Peyer's patch (tissue), 4 donors: ENCODE measurements around the gene EFNB2.

Experiments
- POLR2A ChIP-seq, 2 donors: fragments of 450-650 bp; IDR thresholded peaks; one replicate each; pipeline ENCODE4 v1.5.1; 2017; ENCODE audit warnings: antibody characterized with exemption in 2 of 2, mild to moderate bottlenecking in 2 of 2, moderate library complexity in 2 of 2
- TF ChIP-seq, protein P1 (sequence below), 6 experiments: fragments of 450-650 bp in 4 of 6; fragments of 200-600 bp in 2 of 6; sonication (generic) in 1 of 6; IDR thresholded peaks; one replicate each; pipeline ENCODE4 v1.5.1; 2017 to 2019; ENCODE audit warnings: antibody characterized with exemption in 6 of 6, mild to moderate bottlenecking in 3 of 6, moderate library complexity in 1 of 6

DNA sequence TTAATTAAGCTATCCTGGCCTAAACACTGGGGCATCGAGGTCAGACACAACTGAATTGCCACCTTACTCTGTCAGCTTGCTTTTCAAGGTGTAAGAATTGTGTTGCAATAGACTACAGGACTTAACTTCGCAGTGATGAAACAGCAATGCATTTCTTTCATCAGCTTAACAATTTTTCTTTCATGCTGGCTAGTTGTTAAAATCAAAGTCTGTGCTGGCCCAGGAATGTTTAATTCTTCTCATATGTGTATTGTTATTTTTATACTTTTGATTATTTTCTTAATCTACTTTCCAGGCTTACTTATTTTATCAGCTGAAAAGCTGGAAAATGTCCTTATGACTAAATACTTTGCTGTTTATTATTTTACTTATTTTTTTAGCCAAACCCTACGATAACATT lies 79.7 kb downstream of the EFNB2 start:
- TF ChIP-seq, protein P1, sequence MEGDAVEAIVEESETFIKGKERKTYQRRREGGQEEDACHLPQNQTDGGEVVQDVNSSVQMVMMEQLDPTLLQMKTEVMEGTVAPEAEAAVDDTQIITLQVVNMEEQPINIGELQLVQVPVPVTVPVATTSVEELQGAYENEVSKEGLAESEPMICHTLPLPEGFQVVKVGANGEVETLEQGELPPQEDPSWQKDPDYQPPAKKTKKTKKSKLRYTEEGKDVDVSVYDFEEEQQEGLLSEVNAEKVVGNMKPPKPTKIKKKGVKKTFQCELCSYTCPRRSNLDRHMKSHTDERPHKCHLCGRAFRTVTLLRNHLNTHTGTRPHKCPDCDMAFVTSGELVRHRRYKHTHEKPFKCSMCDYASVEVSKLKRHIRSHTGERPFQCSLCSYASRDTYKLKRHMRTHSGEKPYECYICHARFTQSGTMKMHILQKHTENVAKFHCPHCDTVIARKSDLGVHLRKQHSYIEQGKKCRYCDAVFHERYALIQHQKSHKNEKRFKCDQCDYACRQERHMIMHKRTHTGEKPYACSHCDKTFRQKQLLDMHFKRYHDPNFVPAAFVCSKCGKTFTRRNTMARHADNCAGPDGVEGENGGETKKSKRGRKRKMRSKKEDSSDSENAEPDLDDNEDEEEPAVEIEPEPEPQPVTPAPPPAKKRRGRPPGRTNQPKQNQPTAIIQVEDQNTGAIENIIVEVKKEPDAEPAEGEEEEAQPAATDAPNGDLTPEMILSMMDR (IDR thresholded peaks at IDR 0.05) = no peak
- no peak for TF ChIP-seq POLR2A (IDR thresholded peaks at IDR 0.05)
